ENCODE data around the gene SMOC1. TPM values are rescaled to one million over a fixed set of nuclear protein-coding genes. Genes with fewer than 3 reads are reported as not detected.
A peak's percentile ranks its signal among the peaks of the same experiment; 100 is the strongest.
"Not testable (repeated sequence)": the region's sequence is repeated elsewhere in the genome, so short reads cannot be mapped to it uniquely, and the experiment has no call there.

Gene SMOC1
- total RNA-seq, 2 donors from 2014 or later = 14.1 to 18.6 TPM

DNA sequence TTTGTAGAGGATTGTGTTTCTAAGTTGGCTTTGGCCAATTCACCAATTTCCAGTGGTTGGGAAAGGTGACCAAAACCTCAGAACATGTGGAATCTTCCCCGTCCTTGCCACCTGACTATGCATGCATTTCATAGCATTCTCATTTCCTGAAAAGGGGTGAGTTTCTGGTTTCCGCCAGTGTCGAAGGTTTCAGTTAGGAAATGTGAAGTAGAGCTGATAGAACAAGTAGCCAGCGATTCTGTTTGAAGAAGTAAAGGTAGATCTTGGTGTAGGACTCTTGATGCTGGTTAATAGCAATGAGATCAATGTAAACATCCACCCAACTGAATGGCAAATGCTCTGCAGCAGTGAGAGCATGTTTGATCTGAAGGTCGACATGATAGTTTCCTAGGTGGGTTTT, 15.9 kb downstream of the SMOC1 start:
- Histone ChIP-seq H3K9me3 (peaks cover 0 to 25% of the 10 kb centered on the region in 2 donors), H3K4me1 (no peaks in the 10 kb centered on the region), H3K36me3 (no peaks in the 10 kb centered on the region), H3K27me3 (no peaks in the 10 kb centered on the region), H3K27ac (no peak overlapping the region), H3K4me3 (no peak overlapping the region)
- no peak for DNase-seq (ENCODE audit: low spot score)
- no peak for TF ChIP-seq CTCF (IDR thresholded peaks at IDR 0.05)

DNA sequence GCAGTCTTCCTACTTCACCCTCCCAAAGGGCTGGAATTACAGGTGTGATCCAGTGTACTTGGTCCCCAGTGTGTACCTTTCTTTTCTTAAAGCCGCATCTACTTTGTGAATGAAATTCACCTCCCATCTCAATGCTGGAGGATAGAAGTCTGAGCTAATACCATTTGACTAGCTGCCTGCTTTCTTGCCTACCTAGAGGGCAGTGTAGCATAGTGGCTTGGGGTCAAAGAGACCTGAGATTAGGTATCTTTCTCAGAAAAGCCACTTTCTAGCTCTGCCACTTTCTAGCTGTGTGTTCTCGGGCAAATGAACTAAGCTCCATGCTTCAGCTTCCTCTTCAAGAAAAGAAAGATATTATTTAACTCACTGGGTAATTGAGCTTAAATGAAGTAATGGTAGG, 16.9 kb downstream of the SMOC1 start:
- peaks cover 0 to 23% of the 10 kb centered on the region in 2 donors for H3K9me3 ChIP-seq
- no peak for DNase-seq (ENCODE audit: low spot score)
- H3K36me3 ChIP-seq = no peaks in the 10 kb centered on the region
- H3K4me1 ChIP-seq = no peaks in the 10 kb centered on the region
- H3K27me3 ChIP-seq = no peaks in the 10 kb centered on the region
- TF ChIP-seq CTCF (IDR thresholded peaks at IDR 0.05) = no peak
- no peak overlapping the region for H3K4me3 ChIP-seq
- H3K27ac ChIP-seq = no peak overlapping the region

DNA sequence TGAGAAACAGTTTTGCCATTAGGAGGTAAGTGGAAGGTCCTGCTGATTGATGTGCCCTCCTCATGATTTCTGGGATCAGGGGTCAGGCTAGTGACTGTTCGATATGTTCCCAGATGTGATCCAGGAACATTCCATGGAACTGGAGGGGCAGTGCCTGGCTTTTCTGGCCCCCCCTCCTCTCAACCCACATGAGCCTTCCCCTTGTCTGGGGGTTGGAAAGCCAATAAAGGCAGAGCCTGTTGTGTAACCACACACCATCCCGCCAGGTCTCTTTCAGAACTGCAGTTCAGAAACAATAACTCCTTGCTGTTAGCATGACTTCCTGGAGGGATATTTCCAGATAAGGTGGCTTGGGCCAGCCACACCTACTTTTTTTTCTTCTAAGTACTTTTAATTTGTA, 17.8 kb downstream of the SMOC1 start:
- no peak for DNase-seq (ENCODE audit: low spot score)
- TF ChIP-seq CTCF (IDR thresholded peaks at IDR 0.05) = no peak
- Histone ChIP-seq H3K27ac (no peak overlapping the region), H3K4me1 (no peaks in the 10 kb centered on the region), H3K9me3 (peaks cover 0 to 23% of the 10 kb centered on the region in 2 donors), H3K36me3 (no peaks in the 10 kb centered on the region), H3K4me3 (no peak overlapping the region), H3K27me3 (no peaks in the 10 kb centered on the region)

GRCh38 chr14:69900603-69901002, 21.4 kb downstream of the SMOC1 start:
- no peaks in the 10 kb centered on the region for H3K36me3 ChIP-seq
- no peak overlapping the region for H3K27ac ChIP-seq
- TF ChIP-seq CTCF (IDR thresholded peaks at IDR 0.05) = no peak
- H3K9me3 ChIP-seq = peaks cover 0 to 23% of the 10 kb centered on the region in 2 donors
- H3K4me1 ChIP-seq = no peaks in the 10 kb centered on the region
- no peak for DNase-seq (ENCODE audit: low spot score)
- no peaks in the 10 kb centered on the region for H3K27me3 ChIP-seq
- H3K4me3 ChIP-seq = no peak overlapping the region

- peaks cover 0 to 20% of the 10 kb centered on the region in 2 donors for H3K9me3 ChIP-seq
- H3K27me3 ChIP-seq = no peaks in the 10 kb centered on the region
- H3K4me1 ChIP-seq = no peaks in the 10 kb centered on the region
- no peak for TF ChIP-seq CTCF (IDR thresholded peaks at IDR 0.05)
- H3K36me3 ChIP-seq = no peaks in the 10 kb centered on the region
- peak overlapping the region in 1 of 2 donors; percentile 2 for H3K27ac ChIP-seq
- H3K4me3 ChIP-seq = no peak overlapping the region
- DNase-seq (ENCODE audit: low spot score) = no peak
Measured at GRCh38 chr14:69901113-69901951, 22.1 kb downstream of the SMOC1 start.

DNA sequence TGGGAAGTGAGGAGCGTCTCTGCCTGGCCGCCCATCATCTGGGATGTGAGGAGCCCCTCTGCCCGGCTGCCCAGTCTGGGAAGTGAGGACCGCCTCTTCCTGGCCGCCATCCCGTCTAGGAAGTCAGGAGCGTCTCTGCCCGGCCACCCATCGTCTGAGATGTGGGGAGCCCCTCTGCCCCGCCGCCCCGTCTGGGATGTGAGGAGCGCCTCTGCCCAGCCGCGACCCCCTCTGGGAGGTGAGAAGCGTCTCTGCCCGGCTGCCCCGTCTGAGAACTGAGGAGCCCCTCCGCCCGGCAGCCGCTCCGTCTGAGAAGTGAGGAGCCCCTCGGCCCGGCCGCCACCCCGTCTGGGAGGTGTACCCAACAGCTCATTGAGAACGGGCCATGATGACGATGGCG, 23.8 kb downstream of the SMOC1 start:
- H3K36me3 ChIP-seq, H3K27ac ChIP-seq: not testable (repeated sequence)

More for the DNA sequence above, 23.8 kb downstream of the SMOC1 start:
- not testable (repeated sequence) for DNase-seq (ENCODE audit: low spot score); H3K9me3 ChIP-seq; H3K27me3 ChIP-seq; H3K4me1 ChIP-seq; H3K4me3 ChIP-seq
